Middle frontal gyrus (tissue), 1 donor: ENCODE results near the gene CSTF2T.
"Not testable (repeated sequence)": the region's sequence is repeated elsewhere in the genome, so short reads cannot be mapped to it uniquely, and the experiment has no call there.

Experiments
- DNase-seq: peaks from one replicate; pipeline ENCODE4 v3.0.0-alpha.2; 2015; ENCODE audit warnings: low spot score; ENCODE audit errors: extremely low spot score

Gene CSTF2T

DNA sequence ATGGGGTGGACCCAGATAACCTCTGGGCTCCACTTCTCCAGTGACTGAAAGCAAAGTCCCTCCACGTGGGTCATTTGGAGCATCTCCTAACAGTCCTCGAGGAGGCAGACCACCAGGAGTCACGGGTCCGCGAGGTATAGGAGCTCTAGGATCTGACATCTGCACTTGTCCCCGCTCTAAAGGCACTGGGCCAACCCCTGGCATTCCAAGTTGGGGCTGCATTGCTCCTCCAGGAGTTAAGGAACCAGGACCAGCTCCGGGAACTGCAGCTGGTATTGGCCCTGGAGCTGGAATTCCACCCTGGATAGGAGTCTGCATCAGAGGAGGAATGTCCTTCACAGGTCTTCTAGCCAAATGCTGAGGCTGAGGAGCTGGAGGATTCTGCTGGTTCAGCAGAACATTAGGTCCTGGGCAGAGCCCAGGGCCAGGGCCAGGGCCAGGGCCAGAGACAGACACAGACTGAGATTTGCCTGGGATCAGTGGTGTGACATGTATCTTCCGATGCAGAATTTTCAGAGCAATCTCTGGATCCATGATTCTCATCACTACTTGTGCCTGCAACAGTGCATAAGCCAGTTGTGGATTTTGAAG, 827 bp downstream of the CSTF2T start:
- DNase-seq = no peak

DNA sequence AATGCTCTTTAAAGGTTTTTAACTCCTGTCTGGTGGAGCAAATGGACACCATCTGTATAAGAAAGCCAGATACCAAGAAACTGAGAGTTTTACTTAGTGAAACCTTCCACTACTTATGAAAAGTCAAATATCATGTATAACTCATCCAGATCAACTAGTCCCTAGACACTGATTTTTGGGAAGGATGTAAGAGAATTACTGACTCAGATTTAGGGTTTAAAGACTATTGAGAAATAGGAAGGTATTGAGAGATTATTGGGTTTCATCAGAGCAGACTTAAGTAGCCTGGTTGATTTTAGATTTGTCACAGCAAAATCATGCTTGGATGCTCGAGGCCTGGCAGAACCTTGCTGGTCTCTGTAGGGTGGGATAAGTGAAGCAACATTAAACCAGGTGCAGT, 3.1 kb downstream of the CSTF2T start:
- DNase-seq = no peak

DNA sequence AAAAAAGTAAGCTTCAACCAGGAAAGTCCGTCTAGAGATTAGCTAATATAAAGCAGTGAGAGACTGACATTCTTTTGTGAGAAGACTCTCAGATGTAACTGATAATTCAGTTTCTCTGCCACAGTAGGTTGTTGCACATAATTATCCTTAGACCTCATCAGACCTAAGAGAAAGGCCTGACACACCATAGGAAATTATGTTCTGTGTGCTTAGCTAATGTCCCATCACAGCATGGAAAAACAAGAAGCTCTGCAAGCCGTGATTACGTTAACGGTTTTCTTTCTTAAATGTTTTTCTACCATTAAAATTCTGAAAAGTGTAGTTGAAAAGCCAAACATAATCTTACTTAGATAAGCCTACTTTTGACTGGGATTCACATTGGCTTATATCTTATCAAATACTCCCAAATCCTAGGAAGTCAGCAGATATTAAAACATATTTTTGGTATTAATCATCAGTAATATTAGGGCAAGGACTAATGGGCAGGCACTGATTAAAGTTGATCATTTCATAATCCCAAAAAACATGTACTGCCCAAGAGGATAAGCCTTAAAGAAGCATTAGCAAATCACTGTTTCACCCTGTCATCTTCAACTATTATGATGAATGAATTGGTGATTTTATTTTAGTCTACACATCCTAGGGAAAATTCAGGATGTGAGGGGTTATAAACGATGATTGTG, 5.2 kb downstream of the CSTF2T start:
- DNase-seq = no peak

DNA sequence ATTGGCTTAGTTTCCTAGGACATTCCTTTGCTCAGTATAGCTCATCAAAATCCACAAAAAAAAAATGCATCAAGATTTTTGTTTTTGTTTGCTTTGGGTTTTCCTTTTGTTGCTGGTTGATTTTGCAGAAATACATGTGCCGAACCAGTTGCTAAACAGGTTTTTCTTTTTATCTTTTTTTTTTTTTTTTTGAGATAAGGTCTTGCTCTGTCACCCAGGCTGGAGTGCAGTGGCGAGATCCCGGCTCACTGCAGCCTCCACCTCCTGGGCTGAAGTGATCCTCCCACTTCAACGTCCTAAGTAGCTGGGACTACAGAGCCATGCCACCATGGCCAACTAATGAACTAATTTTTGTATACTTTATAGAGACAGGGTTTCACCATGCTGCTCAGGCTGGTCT, 8.3 kb downstream of the CSTF2T start:
- no peak for DNase-seq

DNA sequence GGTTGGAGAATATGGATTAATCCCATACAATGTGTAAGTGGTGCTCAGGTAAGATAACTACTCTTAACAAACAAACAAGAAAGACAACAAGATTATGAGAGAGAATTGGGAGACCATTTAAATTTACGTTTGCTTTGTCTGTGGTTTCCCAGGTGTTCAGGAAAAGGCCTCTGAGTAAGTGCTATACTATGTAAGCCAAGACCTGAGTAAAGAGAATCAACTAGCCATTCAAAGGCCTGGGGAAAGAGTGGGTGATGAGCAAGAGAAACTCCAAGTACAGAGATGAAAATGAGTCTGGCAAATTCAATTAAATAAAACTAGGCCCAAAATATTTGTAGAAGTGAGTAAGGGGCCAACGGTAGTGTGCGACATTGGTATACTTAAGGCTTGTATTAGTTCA, 9.9 kb downstream of the CSTF2T start:
- DNase-seq = no peak

DNA sequence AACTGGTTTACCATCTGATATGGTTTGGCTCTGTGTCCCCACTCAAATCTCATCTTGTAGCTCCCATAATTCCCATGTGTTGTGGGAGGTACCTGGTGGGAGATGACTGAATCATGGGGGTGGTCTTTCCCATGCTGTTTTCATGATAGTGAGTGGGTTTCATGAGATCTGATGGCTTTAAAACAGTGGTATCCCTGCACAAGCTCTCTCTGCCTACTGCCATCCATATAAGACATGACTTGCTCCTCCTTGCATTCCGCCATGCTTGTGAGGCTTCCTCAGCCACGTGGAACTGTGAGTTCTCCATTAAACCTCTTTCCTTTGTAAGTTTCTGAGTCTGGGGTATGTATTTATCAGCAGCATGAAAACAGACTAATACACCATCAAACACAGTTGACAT, 10.6 kb downstream of the CSTF2T start:
- not testable (repeated sequence) for DNase-seq

DNA sequence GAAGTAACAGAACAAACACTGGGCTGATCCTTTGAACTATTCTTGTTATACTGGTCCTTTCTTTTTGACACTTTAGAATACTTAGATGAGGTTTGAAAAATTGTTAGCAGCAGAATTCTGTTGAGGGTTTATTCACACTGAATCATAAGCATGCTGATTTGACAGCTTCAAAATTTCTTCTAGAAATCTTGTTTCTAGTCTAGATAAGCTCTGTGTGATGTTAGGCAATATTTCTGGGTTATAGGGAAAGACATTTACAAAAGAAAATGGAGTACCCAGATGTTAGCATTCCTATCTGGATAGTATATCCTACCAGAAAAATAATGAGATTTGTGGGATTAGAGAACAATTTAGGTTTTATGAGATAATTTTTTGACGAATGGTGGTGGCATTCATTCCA, 12.1 kb downstream of the CSTF2T start:
- no peak for DNase-seq

DNA sequence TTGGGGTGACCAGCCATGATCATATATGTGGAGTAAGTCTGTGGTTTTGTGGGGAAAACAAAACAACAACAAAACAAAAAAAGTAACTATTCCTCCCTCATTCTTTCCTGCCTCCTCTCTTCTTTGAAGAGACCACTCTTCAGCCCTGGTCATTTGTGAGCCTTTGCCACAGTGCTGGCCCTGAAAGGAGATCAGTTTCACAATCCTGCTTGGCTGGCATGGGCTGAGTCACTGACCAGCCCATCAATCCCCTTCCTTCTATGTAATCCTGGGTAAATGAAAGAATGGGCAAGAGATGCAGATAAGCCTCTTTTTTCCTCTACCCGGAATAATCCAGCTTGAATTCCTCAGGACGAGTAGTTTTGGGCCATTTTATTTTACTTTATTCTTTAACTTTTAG, 13.6 kb downstream of the CSTF2T start:
- no peak for DNase-seq

DNA sequence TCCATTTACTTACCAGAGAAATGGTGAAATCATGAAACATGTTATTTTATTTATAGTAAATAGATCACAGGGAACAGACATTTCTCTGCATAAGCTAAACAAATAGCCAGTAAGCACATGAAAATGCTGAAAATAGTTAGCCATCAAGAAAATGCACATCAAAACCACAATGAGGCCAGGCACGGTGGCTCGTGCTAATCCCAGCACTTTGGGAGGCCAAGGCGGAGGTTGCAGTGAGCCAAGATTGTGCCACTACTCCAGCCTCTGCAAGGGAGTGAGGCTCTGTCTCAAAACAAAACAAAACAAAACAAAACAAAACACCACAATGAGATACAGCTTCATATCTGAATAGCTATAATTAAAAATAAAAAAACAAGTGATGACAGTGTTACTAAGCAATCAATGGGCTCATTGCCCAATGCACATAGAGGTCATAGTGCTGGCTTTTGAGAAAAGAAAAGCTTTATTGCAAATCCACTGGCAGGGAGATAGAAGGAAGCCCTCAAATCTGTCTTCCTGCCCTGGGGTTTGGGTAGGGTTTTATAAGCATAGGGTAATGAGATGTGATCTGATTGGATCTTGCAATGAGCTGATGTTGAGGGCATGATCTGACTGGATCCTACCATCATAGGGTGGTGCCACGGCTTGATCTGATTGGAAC, 16.2 kb downstream of the CSTF2T start:
- no peak for DNase-seq

DNA sequence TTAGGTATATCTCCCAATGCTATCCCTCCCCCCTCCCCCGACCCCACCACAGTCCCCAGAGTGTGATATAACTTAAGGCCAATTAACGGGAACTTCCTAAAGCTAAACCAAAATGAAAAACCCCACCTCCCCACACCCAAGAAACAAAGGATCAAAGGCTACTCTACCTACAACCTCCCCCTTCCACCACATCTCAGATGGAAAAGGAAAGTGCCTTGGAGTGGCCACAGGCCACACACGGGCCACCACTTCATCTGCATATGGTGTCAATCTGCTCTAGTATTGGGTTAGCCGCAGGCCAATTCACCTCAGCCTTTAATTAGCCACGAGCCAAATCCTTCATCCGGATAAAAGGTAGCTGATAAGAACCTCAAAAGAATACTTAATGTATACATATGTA, 19.6 kb downstream of the CSTF2T start:
- DNase-seq = no peak

DNA sequence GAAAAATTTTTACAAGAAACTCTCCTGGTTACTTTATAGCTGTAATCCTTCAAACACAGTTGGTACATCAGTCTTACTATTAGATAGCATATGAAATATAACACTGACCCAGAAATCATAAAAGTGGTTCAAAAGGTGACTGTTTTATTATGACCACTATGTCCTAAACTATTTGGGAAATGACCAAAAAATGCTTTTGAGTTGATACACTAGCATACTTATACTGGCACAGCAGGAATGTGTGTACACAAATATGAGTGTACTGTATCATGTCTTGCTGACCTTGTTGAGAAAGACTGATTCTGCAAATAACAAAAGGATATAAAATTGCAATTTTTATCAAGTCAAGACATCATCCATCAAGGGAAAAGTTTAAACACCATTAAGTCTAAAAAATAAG, 24.3 kb downstream of the CSTF2T start:
- no peak for DNase-seq

DNA sequence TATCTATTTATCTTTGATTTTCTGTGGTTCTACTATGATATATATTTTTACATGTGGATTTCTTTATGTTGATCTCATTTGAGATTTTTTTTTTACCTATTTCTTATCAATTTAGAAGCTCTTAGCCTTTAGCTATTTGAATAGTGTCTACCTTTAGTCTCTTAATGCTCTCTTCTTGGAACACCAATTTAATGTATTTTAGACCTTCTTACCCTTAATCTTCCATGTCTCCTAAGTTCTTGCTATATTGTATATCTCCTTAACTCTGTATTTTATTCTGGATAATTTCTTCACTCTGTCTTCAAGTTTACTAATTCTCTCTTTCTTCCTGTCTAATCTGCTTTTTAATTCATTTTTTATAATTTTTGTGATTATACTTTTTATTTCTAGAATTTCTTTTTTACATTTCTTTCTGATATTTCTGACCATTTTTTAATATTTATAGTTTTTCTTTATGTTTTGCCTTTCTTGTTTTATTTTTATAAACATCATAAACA, 27.3 kb downstream of the CSTF2T start:
- DNase-seq = no peak

DNA sequence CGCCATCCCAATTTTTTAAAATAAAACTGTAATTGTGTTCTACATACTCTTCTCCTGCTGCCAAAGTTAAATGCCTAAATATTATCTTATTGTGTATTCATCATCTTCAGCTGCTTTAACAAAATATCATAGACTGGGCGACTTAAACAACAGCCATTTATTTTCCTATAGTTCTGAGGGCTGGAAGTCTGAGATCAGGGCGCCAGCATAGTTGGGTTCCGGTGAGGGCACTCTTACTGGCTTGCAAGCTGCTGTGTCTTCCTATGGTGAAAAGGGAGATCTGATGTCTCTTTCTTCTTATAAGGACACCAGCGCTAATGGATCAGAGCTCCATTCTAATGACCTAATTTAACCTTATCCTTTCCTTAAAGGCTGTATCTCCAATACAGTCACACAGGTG, 30.4 kb downstream of the CSTF2T start:
- no peak for DNase-seq

DNA sequence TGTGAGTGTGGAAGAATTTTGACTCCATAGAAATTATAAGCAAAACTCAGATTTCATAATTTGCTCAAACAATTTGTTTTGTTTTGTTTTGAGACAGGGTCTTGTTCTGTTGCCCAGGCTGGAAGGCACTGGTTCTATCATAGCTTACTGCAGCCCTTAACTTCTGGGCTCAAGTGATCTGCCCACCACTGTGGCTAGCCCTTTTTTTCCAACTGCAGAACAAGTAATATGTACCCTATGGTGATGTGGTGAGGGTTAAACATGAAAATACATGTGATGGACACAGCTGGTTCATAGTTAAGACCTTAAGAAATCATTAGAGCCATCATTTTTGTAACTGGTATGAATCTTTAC, 31.1 kb downstream of the CSTF2T start:
- no peak for DNase-seq

DNA sequence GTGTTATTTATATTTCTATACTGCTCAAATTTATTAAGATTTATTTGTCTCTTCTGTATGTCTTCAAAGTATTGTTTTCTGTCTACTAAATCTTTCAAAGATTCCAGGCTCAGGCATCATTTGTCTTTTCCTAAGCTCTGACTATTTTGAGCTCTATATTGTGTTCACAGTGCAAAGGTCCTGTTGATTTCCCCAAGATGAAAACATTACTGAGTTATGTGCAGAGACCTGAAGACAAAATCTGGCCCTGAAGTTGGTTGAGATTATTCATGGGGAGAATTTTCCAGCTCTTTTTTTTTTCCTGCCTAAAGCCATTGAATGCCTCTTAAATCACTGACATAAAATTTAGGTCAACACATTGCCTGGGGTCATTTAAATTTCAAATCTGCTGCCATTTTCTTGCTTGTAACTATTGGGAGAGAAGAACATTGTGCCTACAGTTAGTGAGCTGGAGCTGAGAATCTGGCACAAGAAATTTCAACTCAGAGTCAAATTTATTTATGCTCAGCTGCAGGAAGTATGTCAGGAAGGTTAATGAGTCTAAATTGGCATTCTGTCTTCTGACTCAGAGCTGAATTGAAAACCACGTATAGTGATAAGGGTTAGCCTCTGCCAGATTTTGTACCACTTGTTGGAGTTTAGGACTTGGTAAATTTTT, 31.6 kb downstream of the CSTF2T start:
- no peak for DNase-seq

DNA sequence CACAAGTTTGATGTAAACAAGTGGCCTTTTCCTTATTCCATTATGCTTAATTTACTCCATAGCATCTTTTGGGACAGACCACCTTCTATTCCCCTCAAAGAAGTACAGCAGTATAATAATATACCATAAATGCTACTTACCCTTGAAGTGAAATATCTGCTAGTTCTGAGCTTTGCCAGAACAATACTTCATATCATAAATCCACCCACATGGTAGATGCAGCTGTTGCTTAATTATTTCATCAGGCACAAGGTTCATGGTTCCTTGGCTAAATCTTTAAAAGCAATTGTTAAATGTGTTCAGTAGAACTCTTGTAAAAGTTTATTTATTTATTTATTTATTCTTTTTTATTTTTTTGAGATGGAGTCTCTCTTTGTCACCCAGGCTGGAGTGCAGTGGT, 32.9 kb downstream of the CSTF2T start:
- DNase-seq = no peak

DNA sequence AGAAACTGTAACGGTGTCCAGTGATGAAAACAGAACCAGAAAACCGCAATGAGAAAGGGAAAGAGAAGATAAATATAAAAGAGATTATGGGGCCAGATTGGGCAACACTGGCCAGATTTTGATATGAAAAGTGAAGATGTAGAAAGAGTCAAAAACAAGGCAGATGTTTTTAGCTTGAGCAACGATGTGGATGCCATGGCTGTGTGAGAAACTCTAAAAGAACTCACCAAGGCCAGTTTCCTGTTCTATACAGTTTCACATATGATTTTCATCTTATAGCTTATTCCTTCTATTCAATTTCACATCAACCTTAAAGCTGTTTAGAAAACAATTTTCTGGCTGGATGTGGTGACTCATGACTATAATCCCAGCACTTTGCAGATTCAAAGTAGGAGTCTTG, 36.3 kb downstream of the CSTF2T start:
- DNase-seq = no peak

DNA sequence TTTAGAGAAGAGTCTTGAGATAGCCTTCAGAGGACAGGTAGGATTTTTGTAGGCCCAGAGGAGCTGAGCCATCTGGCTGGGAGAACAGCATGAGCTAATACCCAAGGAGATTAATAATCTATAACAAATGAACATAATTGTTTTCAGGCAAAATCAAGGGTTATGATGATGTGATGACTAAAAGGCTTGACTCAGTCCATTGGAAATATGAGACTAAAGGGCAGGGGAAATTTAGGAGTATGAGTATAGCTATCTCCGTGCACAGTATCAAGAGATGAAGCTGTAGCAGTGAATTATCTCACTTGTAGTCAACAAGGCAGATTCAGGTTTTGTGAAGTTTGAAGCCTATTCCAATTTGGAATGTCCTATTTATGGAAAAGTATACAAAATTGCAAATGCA, 40.1 kb downstream of the CSTF2T start:
- no peak for DNase-seq

DNA sequence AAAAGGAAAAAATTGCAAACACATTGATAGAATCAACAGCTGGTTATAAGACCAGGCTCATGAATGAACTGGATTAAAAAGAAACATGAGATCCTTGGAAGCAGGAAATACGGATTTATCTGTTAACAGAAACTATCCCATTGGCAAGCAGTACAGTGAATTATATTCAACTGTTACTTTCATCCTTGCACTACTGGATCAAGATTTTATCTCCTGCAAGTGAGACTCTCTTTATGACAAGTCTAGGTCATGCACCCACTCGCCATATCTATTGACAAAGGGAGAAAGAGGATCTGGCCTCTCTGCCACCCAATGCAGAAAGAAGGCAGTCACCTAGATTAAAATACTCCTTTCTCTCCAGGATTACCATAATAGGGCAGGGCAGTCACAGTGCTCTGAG, 41.4 kb downstream of the CSTF2T start:
- DNase-seq = no peak

DNA sequence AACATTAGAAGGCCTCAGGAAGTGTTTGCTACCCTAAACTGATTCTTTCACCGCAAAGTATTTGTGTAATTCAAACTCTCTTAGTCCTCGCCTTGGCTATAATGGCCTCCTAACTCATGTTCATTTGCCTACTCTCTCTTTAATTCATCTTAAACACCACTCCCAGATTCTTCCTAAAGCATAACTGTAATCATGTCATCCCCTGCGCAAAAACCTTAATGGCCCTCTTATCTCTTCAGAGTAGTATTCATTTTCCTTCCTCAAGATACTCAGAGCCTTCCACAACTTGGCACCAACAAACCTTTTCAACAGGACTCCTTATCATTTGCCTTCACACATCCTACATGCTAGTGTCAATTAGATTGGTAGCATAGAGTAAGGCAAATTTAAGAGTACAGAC, 42.9 kb downstream of the CSTF2T start:
- DNase-seq = no peak

DNA sequence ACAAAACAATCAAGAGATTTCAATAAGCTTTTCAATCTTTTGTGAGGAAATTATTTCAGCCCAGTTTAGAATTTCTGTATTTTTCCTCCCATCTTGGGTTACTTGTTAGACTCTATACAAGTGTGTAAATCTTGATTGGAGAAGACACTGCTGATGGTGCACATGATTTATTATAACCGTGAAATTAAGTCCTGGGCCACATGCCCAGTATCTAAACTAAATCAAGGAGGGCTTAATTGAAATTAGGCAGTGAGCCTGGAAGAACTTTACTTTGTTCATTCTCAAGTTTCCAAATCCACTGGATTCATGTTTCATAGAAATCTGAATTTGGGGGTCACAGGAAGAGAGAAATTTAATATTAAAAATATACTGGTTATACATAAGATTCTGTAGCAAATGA, 44.5 kb downstream of the CSTF2T start:
- DNase-seq = peak; percentile 19

DNA sequence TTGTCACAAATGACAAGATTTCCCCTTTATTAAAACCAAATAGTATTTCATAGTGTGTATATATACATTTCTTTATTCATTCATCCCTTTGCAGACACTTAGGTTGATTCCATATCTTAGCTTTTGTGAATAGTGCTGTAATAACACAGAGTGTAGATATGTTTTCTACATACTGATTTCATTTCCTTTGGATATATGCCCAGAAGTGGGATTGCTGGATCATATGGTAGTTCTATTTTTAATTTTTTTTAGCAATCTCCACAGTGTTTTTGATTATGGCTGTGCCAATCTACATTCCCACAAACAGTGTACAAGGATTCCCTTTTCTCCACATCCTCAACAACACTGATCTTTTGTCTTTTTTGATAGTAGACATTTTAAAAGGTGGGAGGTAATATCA, 46.4 kb downstream of the CSTF2T start:
- no peak for DNase-seq
